IMR-90 (cell line): Measurements from ENCODE around the gene WDR48. TPM values are rescaled to one million over a fixed set of nuclear protein-coding genes. Genes with fewer than 3 reads are reported as not detected.

Experiments used
- ATAC-seq: fragments of 200-7000 bp; cut with Tn5 transposase; 2 replicates; pipeline ENCODE4 v1.9.1; 2020; ENCODE audit warnings: low read depth, mild to moderate bottlenecking, moderate library complexity
- BruUV-seq: library from RNA; stranded (reverse); fragments of 400-500 nt; replicated peaks from 2 replicates; lab custom pipeline; 2021; lab: Mats Ljungman, UMichigan
- CTCF ChIA-PET: fragments of 300-600 bp; formaldehyde crosslinking; extraction: SDS; loops from one replicate; lab custom pipeline; 2021; ENCODE audit warnings: antibody characterized with exemption; lab: Yijun Ruan, JAX
- POLR2A ChIA-PET: fragments of 300-600 bp; sonication (Branson Sonifier 250); formaldehyde crosslinking; loops from one replicate; lab custom pipeline; 2022; ENCODE audit warnings: antibody characterized with exemption; ENCODE audit not compliant: unreplicated experiment; lab: Charles Lee
- DNase-seq: peaks from one replicate; pipeline ENCODE4 v3.0.0; 2013
- H2AFZ ChIP-seq: replicated peaks from 2 replicates; pipeline ENCODE3; 2013; ENCODE audit warnings: low read length, mild to moderate bottlenecking; ENCODE audit not compliant: poor library complexity
- H2AK5ac ChIP-seq: 2 replicates; pipeline ENCODE4 v1.6.1; 2013; ENCODE audit warnings: low read depth, low read length, inconsistent platforms
- H2AK9ac ChIP-seq: replicated peaks from 2 replicates; pipeline ENCODE3; 2013; ENCODE audit warnings: mild to moderate bottlenecking, low read depth, low read length, moderate library complexity; ENCODE audit not compliant: poor library complexity
- H2BK120ac ChIP-seq: 2 replicates; pipeline ENCODE4 v1.6.1; 2013; ENCODE audit warnings: low read depth, low read length, inconsistent platforms
- H2BK15ac ChIP-seq: 3 replicates; pipeline ENCODE4 v1.6.1; 2013; ENCODE audit warnings: low read depth, low read length, inconsistent platforms
- H2BK20ac ChIP-seq: 2 replicates; pipeline ENCODE4 v1.6.1; 2013; ENCODE audit warnings: low read depth, mild to moderate bottlenecking, inconsistent platforms, low read length, moderate library complexity
- H2BK5ac ChIP-seq: 2 replicates; pipeline ENCODE4 v1.6.1; 2013; ENCODE audit warnings: mild to moderate bottlenecking, low read depth, low read length, inconsistent platforms; ENCODE audit not compliant: poor library complexity, severe bottlenecking
- H3K14ac ChIP-seq: replicated peaks from 2 replicates; pipeline ENCODE4 v1.6.1; 2013; ENCODE audit warnings: low read depth, low read length, inconsistent platforms
- H3K18ac ChIP-seq: 2 replicates; pipeline ENCODE4 v1.6.1; 2013; ENCODE audit warnings: low read depth, low read length, control low read depth
- H3K23ac ChIP-seq: 2 replicates; pipeline ENCODE4 v1.6.1; 2013; ENCODE audit warnings: low read depth, low read length, inconsistent platforms
- H3K27ac ChIP-seq: 2 replicates; pipeline ENCODE4 v1.5.1; 2013; ENCODE audit warnings: mild to moderate bottlenecking, control low read depth, low read length; ENCODE audit not compliant: insufficient read depth
- H3K27me3 ChIP-seq: 2 replicates; pipeline ENCODE4 v1.6.1; 2013; ENCODE audit warnings: low read length; ENCODE audit not compliant: control insufficient read depth, insufficient read depth
- H3K36me3 ChIP-seq: 2 replicates; pipeline ENCODE4 v1.6.1; 2013; ENCODE audit warnings: low read length, mixed read lengths; ENCODE audit not compliant: control insufficient read depth, insufficient read depth
- H3K4ac ChIP-seq: 2 replicates; pipeline ENCODE4 v1.6.1; 2013; ENCODE audit warnings: low read depth, low read length, inconsistent platforms
- H3K4me1 ChIP-seq: 2 replicates; pipeline ENCODE4 v1.6.1; 2013; ENCODE audit warnings: low read length, mixed read lengths; ENCODE audit not compliant: control insufficient read depth, insufficient read depth
- H3K4me2 ChIP-seq: 2 replicates; pipeline ENCODE4 v1.6.1; 2013; ENCODE audit warnings: low read depth, mild to moderate bottlenecking, control low read depth, low read length, moderate library complexity
- H3K4me3 ChIP-seq: 2 replicates; pipeline ENCODE4 v1.5.1; 2013; ENCODE audit warnings: low read depth, mild to moderate bottlenecking, control low read depth, low read length, moderate library complexity; ENCODE audit not compliant: insufficient read depth
- H3K56ac ChIP-seq: 2 replicates; pipeline ENCODE4 v1.6.1; 2013; ENCODE audit warnings: low read length, inconsistent platforms; ENCODE audit not compliant: insufficient read depth; ENCODE audit errors: extremely low read depth
- H3K79me1 ChIP-seq, 2 experiments: 2 replicates each; pipeline ENCODE4 v1.6.1; 2013; ENCODE audit warnings: low read length in 2 of 2, inconsistent platforms in 1 of 2, low read depth in 1 of 2
- H3K9ac ChIP-seq: 2 replicates; pipeline ENCODE4 v1.6.1; 2013; ENCODE audit warnings: low read depth, low read length, control low read depth
- H3K9me1 ChIP-seq: 2 replicates; pipeline ENCODE4 v1.6.1; 2013; ENCODE audit warnings: low read length, inconsistent platforms; ENCODE audit not compliant: insufficient read depth
- H3K9me3 ChIP-seq: 2 replicates; pipeline ENCODE4 v1.6.1; 2013; ENCODE audit warnings: low read length; ENCODE audit not compliant: control insufficient read depth, insufficient read depth
- H4K20me1 ChIP-seq: 2 replicates; pipeline ENCODE4 v1.6.1; 2013; ENCODE audit warnings: low read length, inconsistent platforms; ENCODE audit not compliant: insufficient read depth
- H4K5ac ChIP-seq: 2 replicates; pipeline ENCODE4 v1.6.1; 2013; ENCODE audit warnings: mild to moderate bottlenecking, low read depth, low read length, control low read depth
- H4K8ac ChIP-seq, 2 experiments: 2 replicates each; pipeline ENCODE4 v1.6.1; 2013; ENCODE audit warnings: low read depth in 2 of 2, low read length in 2 of 2, control low read depth in 1 of 2, inconsistent platforms in 1 of 2
- H4K91ac ChIP-seq: 2 replicates; pipeline ENCODE4 v1.6.1; 2013; ENCODE audit warnings: low read depth, low read length, inconsistent platforms; ENCODE audit not compliant: insufficient read depth
- BHLHE40 ChIP-seq: fragments of 150-350 bp; IDR thresholded peaks from 2 replicates; pipeline ENCODE4 v1.6.1; 2016; ENCODE audit warnings: mild to moderate bottlenecking, low read depth, low read length
- CHD1 ChIP-seq: IDR thresholded peaks from 2 replicates; pipeline ENCODE4 v1.6.1; 2012; ENCODE audit warnings: low read depth, low read length, improper control_type of control experiment
- ELK1 ChIP-seq: fragments of 150-350 bp; IDR thresholded peaks from 2 replicates; pipeline ENCODE4 v1.6.1; 2016; ENCODE audit warnings: low read depth, mild to moderate bottlenecking, low read length, moderate library complexity, borderline replicate concordance
- WGBS, 2 experiments: methylation state at CpG; one replicate each; pipeline versions ENCODE4 v1.1.5 to v1.1.7; 2013; ENCODE audit warnings: missing lambda C conversion rate in 2 of 2; ENCODE audit not compliant: insufficient read length in 1 of 2; ENCODE audit errors: extremely low coverage in 2 of 2; 5-methylcytosine and 5-hydroxymethylcytosine counted together
- dilution Hi-C: fragments of 300-500 bp; cut with HindIII; formaldehyde crosslinking; loops from one replicate; pipeline ENCODE4 v1.14.3; 2018; ENCODE audit warnings: low sequenced_read_pairs; ENCODE audit not compliant: unreplicated experiment
- in situ Hi-C: fragments of 300-500 bp; cut with MboI; formaldehyde crosslinking; loops from 3 replicates; pipeline ENCODE4 v1.14.3; 2019; ENCODE audit warnings: low sequenced_read_pairs, inconsistent platforms, mixed read lengths
- intact Hi-C: fragments of 100-400 bp; cut with micrococcal nuclease; formaldehyde crosslinking; loops from 2 replicates; pipeline ENCODE4 v1.10.0; 2022
- polyA plus RNA-seq, 3 experiments: library from polyadenylated mRNA; depleted of rRNA; stranded (reverse); fragments of >200 nt; gene quantifications; 2 replicates each; pipeline ENCODE4 v1.2.3, GENCODE V29; 2012; ENCODE audit warnings: low replicate concordance in 1 of 3
- total RNA-seq: library from RNA; depleted of rRNA; stranded (reverse); fragments of >200 nt; gene quantifications from 2 replicates; pipeline ENCODE4 v1.2.3, GENCODE V29; 2012

WDR48 gene
- total and polyA plus RNA-seq, 2 of the 4 experiments (the other 2 are of a cell fraction), result 14.4 to 41.2 TPM

- ChIA-PET CTCF (no interaction called here), POLR2A (no interaction called here)
- BruUV-seq, result no TSS peak
- no peak overlapping the region for H2BK120ac ChIP-seq
- H4K91ac ChIP-seq, result no peak overlapping the region
- no peak for ATAC-seq
- no peaks in the 10 kb centered on the region for H4K20me1 ChIP-seq
- no peak overlapping the region for H2AK5ac ChIP-seq
- H3K56ac ChIP-seq, result no peak overlapping the region
- H3K18ac ChIP-seq, result no peak overlapping the region
- no peaks in the 10 kb centered on the region for H3K4me1 ChIP-seq
- H3K27ac ChIP-seq, result no peak overlapping the region
- dilution Hi-C loops (no loop called here), intact Hi-C loops (no loop called here), in situ Hi-C loops (no loop called here)
- H2AK9ac ChIP-seq, result no peak overlapping the region
- H3K4ac ChIP-seq, result no peak overlapping the region
- WGBS, 2 experiments, result 100% methylated on average over 1 of the region's 1 CpG; no CpG with 5 or more reads in 1 of the 2 experiments
- TF ChIP-seq CHD1 (no peak), BHLHE40 (no peak), ELK1 (no peak)
- H4K5ac ChIP-seq, result no peak overlapping the region
- no peak for DNase-seq
- no peaks in the 10 kb centered on the region for H3K36me3 ChIP-seq
- no peak overlapping the region for H3K14ac ChIP-seq
- H3K9ac ChIP-seq, result no peak overlapping the region
- no peak overlapping the region for H3K23ac ChIP-seq
- peaks cover 1% of the 10 kb centered on the region for H3K27me3 ChIP-seq
- no peak overlapping the region for H2BK20ac ChIP-seq
- H2BK5ac ChIP-seq, result no peak overlapping the region
- no peak overlapping the region for H3K4me2 ChIP-seq
- H4K8ac ChIP-seq, result no peak overlapping the region
- H2AFZ ChIP-seq, result no peak overlapping the region
- H3K79me1 ChIP-seq, result no peaks in the 10 kb centered on the region
- H3K9me1 ChIP-seq, result no peaks in the 10 kb centered on the region
- H3K4me3 ChIP-seq, result no peak overlapping the region
- H2BK15ac ChIP-seq, result no peak overlapping the region
- H3K9me3 ChIP-seq, result no peaks in the 10 kb centered on the region
Measured at GRCh38 chr3:39021029-39021428, 30.8 kb upstream of the WDR48 start.
